ENCODE measurements around the gene FCSK.

GRCh38 chr16:70526403-70526802 is 72.0 kb downstream of the FCSK start:
- TF ChIP-seq CTCF (IDR thresholded peaks at IDR 0.05; ENCODE audit: poor library complexity) (no peak), EZH2 (IDR thresholded peaks at IDR 0.05; ENCODE audit: borderline replicate concordance) (no peak)

All from hepatocyte (in vitro differentiated cells).